Measurements from ENCODE around the gene VAMP4.
A peak's percentile ranks its signal among the peaks of the same experiment; 100 is the strongest.
"Not testable (repeated sequence)": the region's sequence is repeated elsewhere in the genome, so short reads cannot be mapped to it uniquely, and the experiment has no call there.

Gene VAMP4

DNA sequence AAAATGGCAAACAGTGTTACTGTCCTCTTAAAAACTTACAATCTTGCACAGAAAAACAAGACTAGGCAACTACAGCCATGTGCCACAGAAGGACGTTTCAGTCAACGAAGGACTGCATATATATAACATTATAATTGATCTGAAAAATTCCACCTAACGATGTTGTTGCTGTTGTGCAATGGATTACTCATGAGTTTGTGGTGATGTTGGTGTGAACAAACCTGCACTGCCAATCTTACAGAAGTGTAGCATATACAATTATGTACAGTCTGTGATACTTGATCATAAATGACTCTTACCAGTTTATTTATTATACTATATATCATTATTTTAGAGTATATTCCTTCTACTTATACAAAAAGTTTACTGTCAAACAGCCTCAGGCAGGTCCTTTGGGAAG lies 6.8 kb upstream of the VAMP4 start:
- DNase-seq: no peak

DNA sequence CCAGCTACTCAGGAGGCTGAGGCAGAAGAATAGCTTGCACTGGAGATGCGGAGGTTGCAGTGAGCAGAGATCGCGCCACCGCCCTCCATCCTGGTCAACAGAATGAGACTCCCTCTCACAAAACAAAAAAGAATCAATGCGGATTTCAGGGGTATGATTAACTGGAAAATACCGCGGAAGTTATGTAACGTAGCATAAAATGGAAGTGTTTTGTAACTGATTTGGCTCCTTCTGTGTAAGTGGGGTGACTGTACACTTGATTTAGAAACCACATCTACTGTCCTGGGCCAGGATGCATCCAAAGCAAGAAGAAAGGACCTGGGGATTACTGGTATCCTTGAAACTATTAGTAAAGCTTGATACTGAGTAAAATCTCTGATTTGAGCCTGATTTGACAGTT lies 3.1 kb upstream of the VAMP4 start:
- no peak for DNase-seq

DNA sequence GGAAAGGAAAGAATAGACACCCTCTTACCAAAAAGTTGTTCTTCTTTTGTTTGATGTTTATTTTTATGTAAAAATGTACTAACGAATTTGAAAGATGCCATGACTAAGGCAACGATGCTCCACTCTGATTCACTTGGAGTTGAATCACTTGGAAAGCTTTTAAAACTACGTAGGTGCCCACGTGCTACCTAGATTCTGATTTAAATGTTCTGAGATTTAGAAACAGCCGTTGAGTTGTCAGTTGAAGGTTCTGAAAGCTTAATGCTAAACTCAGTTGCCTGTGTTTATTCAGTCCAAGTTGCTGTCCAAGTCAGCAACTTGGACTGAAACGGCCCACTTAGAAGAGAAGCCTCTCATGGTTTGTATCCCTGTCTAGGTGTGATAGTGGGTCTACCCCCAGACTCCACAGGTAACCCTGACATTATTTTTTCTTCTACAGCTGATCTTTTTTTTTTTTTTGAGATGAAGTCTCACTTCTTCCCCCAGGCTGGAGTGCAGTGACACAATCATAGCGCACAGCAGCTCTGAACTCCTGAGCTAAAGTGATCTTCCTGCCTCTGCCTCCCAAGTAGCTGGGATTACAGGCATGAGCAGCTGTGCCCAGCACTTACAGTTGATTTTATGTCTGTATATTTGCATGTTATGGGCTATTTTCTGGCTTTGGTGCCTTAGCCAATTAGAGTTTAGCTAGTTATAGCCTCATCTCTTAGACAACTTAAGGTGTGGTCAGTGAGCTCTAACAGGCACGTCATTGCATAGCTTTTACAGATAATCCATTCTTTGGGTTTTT lies 1.4 kb upstream of the VAMP4 start:
- no peak for DNase-seq

DNA sequence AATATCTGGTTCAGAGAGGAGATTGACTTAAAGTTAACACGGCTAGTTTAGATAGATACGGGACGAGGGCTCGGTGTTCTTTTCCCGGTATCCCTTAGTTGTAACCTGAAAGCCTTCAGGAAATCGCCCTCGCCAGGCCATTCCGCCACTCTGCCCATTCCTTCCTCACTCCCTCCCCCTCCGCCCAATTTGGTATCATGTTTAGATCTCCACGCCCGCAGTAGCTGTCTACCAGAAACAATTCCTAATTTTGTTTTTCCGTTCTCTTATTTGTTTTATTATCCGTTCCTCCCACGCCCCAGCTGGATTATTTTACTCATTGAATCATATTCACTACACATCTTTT lies 685 bp upstream of the VAMP4 start:
- DNase-seq: peak; percentile 85

DNA sequence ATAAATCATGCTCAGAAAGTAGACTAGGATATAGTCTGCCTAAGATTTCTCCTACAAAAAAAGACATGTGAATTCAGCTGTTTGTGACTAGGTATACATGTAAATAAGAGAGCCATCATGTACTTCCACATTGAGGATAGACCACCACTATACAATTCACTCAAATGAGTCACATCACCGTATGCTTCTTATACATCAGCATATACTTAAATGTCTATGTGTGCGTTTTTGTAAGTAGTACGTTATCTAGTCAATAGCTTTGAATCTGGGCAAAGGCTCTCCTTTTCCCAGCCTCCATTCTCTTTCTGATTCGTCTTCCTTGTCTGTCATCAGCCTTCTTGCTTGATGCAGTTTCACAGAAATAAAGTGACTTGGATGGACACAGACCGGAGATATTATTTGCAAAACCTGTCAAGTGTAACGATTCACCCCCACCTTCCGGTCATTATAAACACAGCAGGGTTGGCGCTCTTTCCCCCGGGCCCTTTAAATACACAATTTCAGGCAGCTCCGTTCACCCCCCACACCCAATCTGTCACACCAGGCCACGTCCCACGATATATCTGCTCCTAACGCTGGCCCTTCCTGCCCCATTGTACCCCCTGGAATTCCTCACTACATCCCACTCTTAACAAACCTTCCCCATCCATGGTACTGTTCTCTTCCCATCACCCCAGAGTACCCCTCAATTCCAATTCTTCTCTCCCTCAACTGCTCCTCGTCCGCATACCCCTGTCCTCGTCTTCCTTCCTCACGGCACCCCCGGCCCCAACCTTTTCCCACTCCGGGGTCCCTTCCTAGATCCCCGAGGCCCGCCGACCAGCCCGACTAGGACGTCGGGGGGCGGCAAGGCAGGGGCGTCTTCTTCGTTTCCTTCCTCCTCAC lies 636 bp downstream of the VAMP4 start:
- peak; percentile 61 for DNase-seq

DNA sequence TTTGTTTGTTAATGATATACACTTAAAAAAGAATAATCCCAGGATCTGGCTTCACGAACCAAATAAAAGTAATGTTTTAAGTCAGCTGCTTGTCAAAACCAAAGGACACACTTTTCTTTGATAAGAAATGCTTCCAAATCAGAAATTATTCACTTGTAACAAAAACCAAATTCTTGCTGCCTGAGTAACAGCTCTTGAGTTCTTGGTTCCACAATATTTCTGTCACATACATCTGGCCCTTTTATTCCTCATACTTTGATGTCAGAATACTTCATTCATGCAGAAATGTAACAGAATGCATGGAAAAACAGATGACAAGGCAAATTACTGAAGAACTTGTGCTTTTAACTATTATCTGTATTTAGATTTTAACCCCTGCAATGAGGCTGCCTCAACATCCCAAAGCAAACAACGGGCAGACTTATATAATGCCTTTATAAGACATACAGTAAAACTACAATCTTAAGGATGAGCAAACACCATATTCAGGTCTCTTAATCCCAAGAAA lies 1.5 kb downstream of the VAMP4 start:
- no peak for DNase-seq

DNA sequence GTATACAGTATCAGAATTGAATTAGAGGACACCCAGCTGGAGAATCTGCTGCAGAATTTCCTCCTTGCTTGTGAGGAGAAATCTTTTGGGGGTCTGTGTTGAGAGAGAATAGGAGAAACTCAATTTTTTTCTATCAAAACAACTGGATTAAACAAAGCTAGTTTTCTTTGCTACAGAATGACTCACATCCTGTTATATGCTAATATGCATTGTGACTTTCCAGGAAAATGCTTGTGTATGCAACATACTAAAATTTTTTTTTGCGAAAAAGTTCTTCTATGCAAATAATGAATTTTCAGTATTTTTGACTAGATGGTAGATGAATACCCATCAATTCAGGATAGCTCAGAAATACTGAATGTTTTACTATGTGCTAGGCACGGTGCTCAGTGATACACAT lies 2.2 kb downstream of the VAMP4 start:
- no peak for DNase-seq

DNA sequence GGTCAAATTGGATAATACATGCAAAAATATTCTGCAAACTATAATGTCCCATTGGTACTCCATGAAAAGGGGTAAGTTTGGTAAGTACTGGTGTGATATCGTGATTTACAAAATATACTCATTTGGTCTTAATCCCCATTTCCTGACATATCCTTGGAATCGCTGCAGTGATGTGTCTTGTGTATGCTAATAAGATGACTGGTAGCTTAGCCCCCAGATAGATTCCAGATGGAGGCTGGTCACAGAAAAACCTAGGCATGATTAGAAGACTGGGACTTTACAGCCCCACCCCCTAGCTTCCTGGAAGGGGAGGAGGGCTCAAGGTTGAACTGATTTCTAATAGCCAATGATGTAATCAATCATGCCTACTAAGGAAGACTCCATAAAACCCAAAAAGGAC lies 3.0 kb downstream of the VAMP4 start:
- DNase-seq: no peak

DNA sequence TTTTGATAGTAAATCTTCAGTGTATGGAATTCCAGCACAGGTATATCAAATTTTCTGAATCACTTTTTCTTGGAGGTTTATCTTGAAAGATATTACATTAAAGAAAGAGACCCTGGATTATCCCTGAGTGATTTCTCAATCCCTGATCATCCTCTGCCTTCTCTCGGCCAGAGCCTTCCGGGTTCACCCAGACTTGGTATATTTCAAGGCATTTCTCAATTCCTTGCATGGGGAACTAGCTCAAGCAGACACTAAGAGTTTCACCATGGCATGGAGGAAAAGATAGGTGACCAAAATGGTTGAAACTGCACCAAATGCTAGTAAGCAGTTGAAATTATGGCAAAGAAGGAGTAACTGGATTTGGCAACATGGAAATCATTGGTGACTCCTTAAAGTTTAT lies 5.7 kb downstream of the VAMP4 start:
- DNase-seq: no peak

DNA sequence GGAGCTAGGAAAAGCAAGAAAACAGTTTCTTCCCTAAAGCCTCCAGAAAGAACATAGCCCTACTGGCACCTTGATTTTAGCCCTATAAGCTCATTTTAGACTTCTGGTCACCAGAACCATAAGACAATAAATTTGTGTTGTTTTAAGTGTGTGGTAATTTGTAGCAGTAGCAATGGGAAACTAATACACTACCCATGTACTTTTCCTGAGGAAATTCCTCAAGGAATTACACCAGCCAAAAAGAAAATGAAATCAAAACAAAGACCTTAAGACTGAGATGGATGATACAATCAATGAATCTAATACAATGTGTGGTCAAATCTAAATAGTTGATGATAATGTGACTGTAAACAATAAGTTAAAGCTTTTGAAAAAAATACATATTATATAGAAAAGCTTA lies 11.8 kb downstream of the VAMP4 start:
- DNase-seq: no peak

DNA sequence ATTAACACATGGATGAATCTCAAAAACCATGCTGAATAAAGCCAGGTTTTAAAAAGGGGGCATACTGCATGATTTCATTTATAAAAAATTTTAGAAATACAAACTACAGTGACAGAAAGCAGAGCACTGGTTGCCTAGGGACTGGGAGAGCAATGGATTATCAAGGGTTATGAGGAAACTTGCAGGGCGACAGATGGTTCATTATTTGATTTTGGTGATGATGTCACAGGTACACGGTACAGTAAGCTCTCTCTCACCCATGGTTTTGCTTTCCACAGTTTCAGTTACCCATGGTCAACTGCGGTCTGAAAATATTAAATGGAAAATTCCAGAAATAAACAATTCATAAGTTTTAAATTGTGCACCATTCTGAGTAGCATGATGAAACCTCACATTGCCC lies 14.1 kb downstream of the VAMP4 start:
- no peak for DNase-seq

DNA sequence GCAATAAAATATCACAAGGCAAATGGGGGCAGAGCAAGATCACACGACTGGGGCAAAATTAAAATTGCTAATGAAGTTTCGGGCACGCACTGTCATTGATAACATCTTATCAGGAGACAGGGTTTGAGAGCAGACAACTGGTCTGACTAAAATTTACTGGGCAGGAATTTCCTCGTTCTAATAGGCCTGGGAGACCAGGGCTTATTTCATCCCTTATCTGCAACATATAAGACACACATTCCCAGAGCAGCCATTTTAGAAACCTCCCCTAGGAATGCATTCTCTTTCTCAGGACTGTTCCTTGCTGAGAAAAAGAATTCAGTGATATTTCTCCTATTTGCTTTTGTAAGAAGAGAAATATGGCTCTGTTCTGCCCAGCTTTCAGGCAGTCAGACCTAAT lies 18.7 kb downstream of the VAMP4 start:
- DNase-seq: not testable (repeated sequence)

DNA sequence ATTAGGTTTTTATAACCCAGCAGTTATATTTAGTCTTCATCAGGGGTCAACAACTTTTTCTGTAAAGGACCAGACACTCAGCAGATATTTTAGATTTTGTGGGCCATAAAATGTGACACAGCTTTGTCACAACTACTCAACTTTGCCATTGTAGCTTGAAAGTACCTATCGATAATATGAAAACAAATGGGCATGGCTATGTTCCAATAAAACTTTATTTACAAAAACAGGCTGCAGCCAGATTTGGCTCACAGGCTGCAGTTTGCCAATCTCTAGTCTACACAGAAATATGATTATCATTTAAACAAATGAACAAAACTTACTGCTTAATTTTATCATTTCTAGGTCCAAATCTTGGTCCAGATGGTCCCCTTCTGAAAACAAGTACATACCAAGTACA lies 23.0 kb downstream of the VAMP4 start:
- DNase-seq: no peak

DNA sequence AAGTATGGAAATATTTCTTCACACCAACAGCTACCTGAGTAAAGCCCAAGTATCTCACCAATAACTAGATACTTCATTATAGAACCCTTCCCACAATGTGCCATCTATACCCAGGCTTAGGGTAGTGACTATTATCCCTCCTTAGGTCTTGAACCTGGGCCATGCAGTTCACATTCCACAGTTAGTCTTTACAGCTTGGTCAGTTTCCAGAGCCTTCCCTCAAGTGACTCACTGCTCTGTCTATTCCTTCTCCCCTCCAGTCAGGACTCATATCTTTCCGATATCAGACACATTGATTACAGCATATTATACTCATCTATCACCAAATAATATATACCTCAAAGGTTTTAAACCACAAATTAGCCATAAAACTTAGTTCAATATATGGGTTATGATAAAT lies 23.6 kb downstream of the VAMP4 start:
- DNase-seq: no peak

DNA sequence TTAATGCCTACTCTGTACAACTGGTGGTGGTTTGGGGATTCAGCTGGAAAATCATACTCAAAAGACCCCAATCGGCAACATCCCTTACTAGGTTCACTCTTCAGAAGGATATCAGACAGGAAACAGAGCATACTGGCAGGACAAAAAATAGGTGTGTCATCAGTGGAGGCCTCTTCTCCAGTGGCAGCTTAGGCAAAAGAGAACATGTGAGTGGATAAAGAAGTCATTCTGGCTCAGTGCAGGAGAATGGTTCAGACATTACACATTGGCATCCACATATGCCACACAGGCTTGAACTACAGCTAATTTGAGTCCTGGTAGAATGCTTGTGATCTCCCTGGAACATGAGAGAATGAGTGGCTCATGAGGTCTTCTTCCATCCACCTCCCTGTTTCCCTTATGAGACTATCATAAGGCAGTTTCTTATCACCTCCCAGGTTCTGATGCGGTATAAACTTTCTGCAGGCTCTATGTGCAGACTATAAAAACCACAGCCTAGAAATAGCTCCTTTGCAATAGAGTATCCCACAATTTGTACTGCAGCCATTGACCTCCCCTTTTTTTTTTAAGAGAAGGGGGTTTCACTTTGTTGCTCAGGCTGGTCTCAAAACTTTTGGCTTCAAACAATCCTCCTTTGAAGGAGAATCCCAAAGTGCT lies 24.7 kb downstream of the VAMP4 start:
- no peak for DNase-seq

DNA sequence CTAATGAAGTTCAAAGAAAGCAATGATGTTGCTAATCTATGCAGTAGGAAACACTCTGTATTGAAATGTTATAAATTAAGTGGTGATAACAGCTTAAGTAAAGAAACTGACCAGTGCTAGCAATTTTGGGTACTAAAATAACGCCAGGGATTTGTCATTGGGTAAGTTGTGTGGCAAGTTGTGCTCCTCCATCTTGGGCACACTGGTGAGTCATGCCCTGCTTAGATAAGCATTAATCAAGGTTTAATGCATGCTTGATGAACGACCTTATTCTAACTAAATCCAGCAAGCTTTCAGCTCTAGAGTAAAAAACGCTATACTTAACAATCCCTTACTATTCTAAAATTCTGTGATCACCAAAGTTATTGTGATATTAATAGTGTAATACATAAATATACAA lies 25.2 kb downstream of the VAMP4 start:
- DNase-seq: no peak

DNA sequence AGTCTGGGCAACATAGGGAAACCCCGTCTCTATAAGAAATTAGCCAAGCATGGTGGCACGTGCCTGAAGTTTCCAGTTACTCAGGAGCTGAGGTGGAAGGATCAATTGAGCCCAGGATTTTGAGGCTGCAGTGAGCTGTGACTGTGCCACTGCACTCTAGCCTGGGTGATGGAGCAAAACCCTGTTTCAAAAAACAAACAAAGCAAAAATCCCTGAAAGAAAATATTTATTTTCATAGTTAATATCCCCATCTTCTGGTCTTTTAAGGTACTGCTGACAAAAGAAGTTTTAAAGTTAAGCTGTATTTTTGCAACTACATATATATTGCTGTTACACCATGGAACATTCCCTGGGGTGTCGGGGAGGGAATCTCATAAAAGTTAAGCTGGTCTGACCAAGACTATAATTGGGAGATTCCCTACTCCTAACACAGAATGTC lies 26.0 kb downstream of the VAMP4 start:
- DNase-seq: no peak

DNA sequence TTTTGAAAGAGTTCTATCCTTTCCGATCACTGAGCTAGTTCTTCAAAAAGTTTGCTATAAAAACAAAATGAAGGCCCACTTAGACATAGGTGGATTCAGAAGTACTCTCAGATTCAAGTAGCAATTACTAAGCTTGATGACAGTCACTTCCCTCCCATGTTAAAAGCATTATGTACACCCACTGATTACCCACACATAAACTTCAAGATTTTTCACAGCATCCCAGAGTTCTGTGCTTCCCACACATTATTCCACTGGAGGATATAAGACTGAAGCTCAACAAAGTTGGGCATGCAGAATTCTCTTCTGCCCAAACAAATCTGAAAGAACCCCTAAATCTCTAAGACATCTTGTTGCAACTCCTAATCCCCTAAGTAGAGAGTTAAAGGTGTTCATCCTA lies 29.5 kb downstream of the VAMP4 start:
- no peak for DNase-seq

DNA sequence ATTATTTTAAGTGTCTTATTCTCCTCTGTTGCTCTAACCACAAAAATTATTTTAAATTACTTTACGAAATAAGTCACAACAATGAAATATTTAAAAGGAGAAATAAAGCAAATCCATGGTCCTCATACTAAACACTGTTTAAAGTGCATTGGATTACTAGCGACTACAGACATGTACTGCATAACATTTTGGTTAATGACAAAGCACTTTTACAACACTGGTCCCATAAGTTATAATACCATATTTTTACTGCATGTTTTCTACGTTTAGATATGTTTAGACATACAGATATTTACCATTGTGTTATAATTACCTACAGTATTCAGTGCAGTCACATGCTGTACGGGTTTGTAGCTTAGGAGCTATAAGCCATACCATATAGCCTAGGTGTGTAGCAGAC lies 30.2 kb downstream of the VAMP4 start:
- no peak for DNase-seq

DNA sequence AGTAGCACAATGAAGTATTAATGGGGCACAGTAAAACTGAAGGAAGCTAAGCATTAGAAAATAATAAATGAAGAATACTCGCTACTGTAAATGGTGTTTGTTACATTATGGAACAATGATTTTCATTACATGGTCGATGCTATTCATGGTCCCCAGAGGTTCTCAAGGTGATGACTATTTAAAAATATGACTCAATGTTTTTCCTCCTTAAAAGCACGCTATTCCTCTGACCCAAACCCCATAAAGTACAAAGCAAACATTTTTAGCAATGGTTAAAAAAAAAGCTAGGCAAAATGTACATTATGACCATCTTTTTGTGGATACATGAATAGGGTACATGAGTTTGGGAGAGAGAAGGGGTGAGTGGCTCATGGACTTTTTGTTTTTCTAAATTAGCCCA lies 34.3 kb downstream of the VAMP4 start:
- no peak for DNase-seq

DNA sequence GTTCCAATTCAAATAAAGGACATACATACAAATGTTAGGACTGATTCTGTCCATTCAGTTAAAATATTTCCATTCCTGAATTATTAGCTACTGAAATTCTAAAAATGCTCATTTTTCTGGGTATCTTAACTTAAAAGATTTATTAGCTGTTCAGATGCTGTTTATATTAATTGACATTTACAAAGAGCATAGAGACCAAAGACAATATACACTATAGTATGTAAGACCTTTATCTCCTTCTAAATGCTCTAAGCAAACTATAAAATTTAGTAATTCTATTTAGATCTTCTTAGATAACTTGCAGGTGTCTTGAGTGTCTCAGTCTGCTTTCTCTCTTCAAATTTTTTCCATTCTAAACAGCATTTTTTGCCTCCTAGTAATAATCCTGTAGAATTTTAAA lies 39.3 kb downstream of the VAMP4 start:
- DNase-seq: no peak

DNA sequence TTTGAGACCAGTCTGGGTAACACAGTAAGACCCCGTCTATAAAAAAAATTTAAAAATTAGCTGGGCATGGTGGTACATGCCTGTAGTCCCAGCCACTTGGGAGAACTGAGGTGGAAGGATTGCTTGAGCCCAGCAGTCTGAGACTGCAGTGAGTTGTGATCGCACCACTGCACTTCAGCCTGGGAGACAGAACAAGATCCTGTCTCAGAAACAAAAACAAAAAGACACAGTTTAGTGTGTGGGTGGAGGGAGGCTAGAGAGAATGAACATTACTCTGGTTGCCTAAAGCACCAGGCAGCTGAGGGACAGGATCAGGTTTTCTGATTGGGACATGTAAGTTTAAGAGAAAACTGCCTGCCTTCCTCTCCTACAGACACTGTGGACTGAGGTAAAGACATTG lies 42.3 kb downstream of the VAMP4 start:
- no peak for DNase-seq

DNA sequence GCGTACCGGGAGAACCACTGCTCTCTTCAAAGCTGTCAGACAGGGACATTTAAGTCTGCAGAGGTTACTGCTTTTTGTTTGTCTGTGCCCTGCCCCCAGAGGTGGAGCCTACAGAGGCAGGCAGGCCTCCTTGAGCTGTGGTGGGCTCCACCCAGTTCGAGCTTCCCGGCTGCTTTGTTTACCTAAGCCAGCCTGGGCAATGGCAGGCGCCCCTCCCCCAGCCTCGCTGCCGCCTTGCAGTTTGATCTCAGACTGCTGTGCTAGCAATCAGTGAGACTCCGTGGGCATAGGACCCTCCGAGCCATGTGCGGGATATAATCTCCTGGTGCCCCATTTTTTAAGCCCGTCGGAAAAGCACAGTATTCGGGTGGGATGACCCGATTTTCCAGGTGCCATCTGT lies 46.1 kb downstream of the VAMP4 start:
- DNase-seq: not testable (repeated sequence)

DNA sequence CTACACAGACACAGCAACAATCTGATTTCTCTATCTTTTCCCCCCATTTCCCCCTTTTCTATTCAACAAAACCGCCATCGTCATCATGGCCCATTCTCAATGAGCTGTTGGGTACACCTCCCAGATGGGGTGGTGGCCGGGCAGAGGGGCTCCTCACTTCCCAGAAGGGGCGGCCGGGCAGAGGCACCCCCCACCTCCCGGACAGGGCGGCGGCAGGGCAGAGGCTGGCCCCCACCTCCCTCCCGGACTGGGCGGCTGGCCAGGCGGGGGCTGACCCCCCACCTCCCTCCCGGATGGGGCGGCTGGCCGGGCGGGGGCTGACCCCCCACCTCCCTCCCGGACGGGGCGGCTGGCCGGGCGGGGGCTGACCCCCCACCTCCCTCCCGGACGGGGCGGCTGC lies 48.3 kb downstream of the VAMP4 start:
- not testable (repeated sequence) for DNase-seq

All from NCI-H1092 treated with DMSO at 0.1 percent for 48 hours (cell line).